HCT116 (cell line): ENCODE data around the gene CACNG3. TPM values are rescaled to one million over a fixed set of nuclear protein-coding genes. Genes with fewer than 3 reads are reported as not detected.

Experiments
- ATAC-seq: fragments of 200-7000 bp; cut with Tn5 transposase; 2 replicates; pipeline ENCODE4 v1.9.1; 2020; ENCODE audit warnings: mild to moderate bottlenecking, moderate library complexity
- BruUV-seq: library from RNA; stranded (reverse); fragments of 400-500 nt; replicated peaks from 2 replicates; lab custom pipeline; 2021; lab: Mats Ljungman, UMichigan
- CTCF ChIA-PET: fragments of 300-600 bp; sonication (Branson Sonifier 250); formaldehyde crosslinking; loops from one replicate; lab custom pipeline; 2021; ENCODE audit warnings: antibody characterized with exemption; lab: Charles Lee
- POLR2A ChIA-PET: fragments of 300-600, 350-600 bp; sonication (Branson Sonifier 250); formaldehyde crosslinking; loops from one replicate; lab custom pipeline; 2021; ENCODE audit warnings: antibody characterized with exemption; lab: Charles Lee
- RAD21 ChIA-PET, 2 experiments: fragments of 300-600 bp; sonication (Branson Sonifier 250); formaldehyde crosslinking; loops; one replicate each; lab custom pipeline; 2023; ENCODE audit warnings: low total read pairs in 2 of 2; ENCODE audit not compliant: uncharacterized antibody in 2 of 2, unreplicated experiment in 2 of 2, low non-redundant PET in 1 of 2; lab: Charles Lee
- DNase-seq: peaks from one replicate; pipeline ENCODE4 v3.0.0-alpha.2; 2010; ENCODE audit warnings: low read depth, low spot score
- H2AFZ ChIP-seq: fragments of 200-600 bp; shearing (Covaris generic), sonication (generic); 2 replicates; pipeline ENCODE4 v1.6.1; 2017; ENCODE audit warnings: low read depth, mixed run types, mixed read lengths, antibody characterized with exemption, low read length; ENCODE audit not compliant: poor library complexity, severe bottlenecking
- H3K27ac ChIP-seq: 2 replicates; pipeline ENCODE4 v1.5.1; 2012; ENCODE audit warnings: low read depth, low read length
- H3K27me3 ChIP-seq: fragments of 200-600 bp; sonication (generic); 2 replicates; pipeline ENCODE4 v1.6.1; 2016; ENCODE audit warnings: mixed run types, low read length, mixed read lengths; ENCODE audit not compliant: insufficient read depth
- H3K36me3 ChIP-seq, 2 experiments: fragments of 200-500 bp in 1 of 2; fragments of 200-600 bp in 1 of 2; sonication (Bioruptor generic) in 1 of 2; sonication (generic) in 1 of 2; 2 replicates each; pipeline versions ENCODE4 v1.5.1 to v1.6.1; 2014 to 2016; ENCODE audit warnings: low read length in 2 of 2, inconsistent platforms in 1 of 2, mixed read lengths in 1 of 2, mixed run types in 1 of 2; ENCODE audit not compliant: insufficient read depth in 2 of 2, control insufficient read depth in 1 of 2
- H3K4me1 ChIP-seq, 2 experiments: fragments of 200-600 bp in 1 of 2; sonication (generic) in 1 of 2; 2 replicates each; pipeline versions ENCODE4 v1.5.1 to v1.6.1; 2012 to 2017; ENCODE audit warnings: low read length in 2 of 2, inconsistent platforms in 1 of 2, mild to moderate bottlenecking in 1 of 2, mixed read lengths in 1 of 2, mixed run types in 1 of 2, moderate library complexity in 1 of 2; ENCODE audit not compliant: insufficient read depth in 2 of 2, control insufficient read depth in 1 of 2
- H3K4me2 ChIP-seq: fragments of 200-600 bp; sonication (generic); 2 replicates; pipeline ENCODE4 v1.6.1; 2017; ENCODE audit warnings: mixed run types, low read length, mixed read lengths
- H3K4me3 ChIP-seq, 2 experiments: fragments of 200-600 bp in 1 of 2; sonication (generic) in 1 of 2; replicated peaks in 1 of 2; 2 replicates each; pipeline ENCODE4 v1.5.1; 2011 to 2016; ENCODE audit warnings: low read length in 2 of 2, control low read depth in 1 of 2, low read depth in 1 of 2, mild to moderate bottlenecking in 1 of 2, mixed read lengths in 1 of 2, mixed run types in 1 of 2
- H3K79me2 ChIP-seq: fragments of 200-600 bp; sonication (generic); 2 replicates; pipeline ENCODE4 v1.6.1; 2017; ENCODE audit warnings: mild to moderate bottlenecking, mixed run types, low read length, moderate library complexity, mixed read lengths; ENCODE audit not compliant: insufficient read depth
- H3K9ac ChIP-seq: fragments of 200-600 bp; sonication (generic); 2 replicates; pipeline ENCODE4 v1.6.1; 2016; ENCODE audit warnings: low read length, mixed read lengths
- H3K9me2 ChIP-seq: fragments of 200-600 bp; sonication (generic), shearing (Covaris generic); 2 replicates; pipeline ENCODE4 v1.6.1; 2017; ENCODE audit warnings: mixed run types, mild to moderate bottlenecking, moderate library complexity; ENCODE audit not compliant: insufficient read depth
- H3K9me3 ChIP-seq, 2 experiments: fragments of 200-500 bp in 1 of 2; fragments of 200-600 bp in 1 of 2; sonication (Bioruptor generic) in 1 of 2; sonication (generic) in 1 of 2; 2 replicates each; pipeline ENCODE4 v1.6.1; 2014 to 2017; ENCODE audit warnings: low read length in 2 of 2, mixed read lengths in 2 of 2, inconsistent platforms in 1 of 2, low read depth in 1 of 2, mild to moderate bottlenecking in 1 of 2, mixed run types in 1 of 2, moderate library complexity in 1 of 2; ENCODE audit not compliant: control insufficient read depth in 1 of 2, insufficient read depth in 1 of 2
- H4K20me1 ChIP-seq: fragments of 200-600 bp; sonication (generic), shearing (Covaris generic); 2 replicates; pipeline ENCODE4 v1.6.1; 2017; ENCODE audit warnings: mixed run types, mild to moderate bottlenecking, moderate library complexity; ENCODE audit not compliant: insufficient read depth
- CTCF ChIP-seq, 3 experiments: fragments of 200-600 bp in 1 of 3; sonication (generic) in 1 of 3; IDR thresholded peaks in 2 of 3; conservative IDR thresholded peaks in 1 of 3; 2 replicates each; pipeline ENCODE4 v1.5.1; 2012 to 2017; ENCODE audit warnings: low read depth in 2 of 3, low read length in 2 of 3, antibody characterized with exemption in 1 of 3, borderline replicate concordance in 1 of 3, control low read depth in 1 of 3, mild to moderate bottlenecking in 1 of 3, mixed read lengths in 1 of 3, mixed run types in 1 of 3, moderate library complexity in 1 of 3; ENCODE audit not compliant: insufficient read depth in 1 of 3
- EGR1 ChIP-seq: IDR thresholded peaks from 2 replicates; pipeline ENCODE4 v1.6.1; 2012; ENCODE audit warnings: low read depth
- ELF1 ChIP-seq: IDR thresholded peaks from 2 replicates; pipeline ENCODE4 v1.6.1; 2012; ENCODE audit warnings: low read depth, borderline replicate concordance
- EZH2phosphoT487 ChIP-seq: fragments of 200-600 bp; IDR thresholded peaks from 2 replicates; pipeline ENCODE4 v1.6.1; 2018; ENCODE audit warnings: antibody characterized with exemption, borderline replicate concordance
- FOSL1 ChIP-seq: IDR thresholded peaks from 2 replicates; pipeline ENCODE4 v1.6.1; 2012; ENCODE audit warnings: low read depth
- JUND ChIP-seq: IDR thresholded peaks from 2 replicates; pipeline ENCODE4 v1.6.1; 2012
- MAX ChIP-seq: IDR thresholded peaks from 2 replicates; pipeline ENCODE4 v1.6.1; 2012
- POLR2AphosphoS5 ChIP-seq: IDR thresholded peaks from 2 replicates; pipeline ENCODE4 v1.6.1; 2011; ENCODE audit warnings: mild to moderate bottlenecking, low read depth, low read length, moderate library complexity
- RAD21 ChIP-seq: IDR thresholded peaks from 2 replicates; pipeline ENCODE4 v1.6.1; 2012; ENCODE audit warnings: low read depth, mild to moderate bottlenecking
- REST ChIP-seq: IDR thresholded peaks from 2 replicates; pipeline ENCODE4 v1.6.1; 2012; ENCODE audit warnings: low read depth
- SIN3A ChIP-seq: IDR thresholded peaks from 2 replicates; pipeline ENCODE4 v1.6.1; 2012; ENCODE audit warnings: low read depth
- SP1 ChIP-seq: IDR thresholded peaks from 2 replicates; pipeline ENCODE4 v1.6.1; 2012; ENCODE audit warnings: low read depth
- SRF ChIP-seq: IDR thresholded peaks from 2 replicates; pipeline ENCODE4 v1.6.1; 2012; ENCODE audit warnings: low read depth
- YY1 ChIP-seq: IDR thresholded peaks from 2 replicates; pipeline ENCODE4 v1.6.1; 2011; ENCODE audit warnings: low read length, low read depth, moderate library complexity, mild to moderate bottlenecking; ENCODE audit not compliant: insufficient replicate concordance; ENCODE audit errors: extremely low read depth
- ZBTB33 ChIP-seq: IDR thresholded peaks from 2 replicates; pipeline ENCODE4 v1.6.1; 2011; ENCODE audit warnings: mild to moderate bottlenecking, low read length, moderate library complexity; ENCODE audit not compliant: insufficient replicate concordance; ENCODE audit errors: extremely low read depth
- ZFX ChIP-seq: fragments of 450-650 bp; IDR thresholded peaks from 2 replicates; pipeline ENCODE4 v1.6.1; 2017
- ZNF274 ChIP-seq: fragments of 200-500 bp; sonication (Bioruptor generic); IDR thresholded peaks from 2 replicates; pipeline ENCODE4 v1.6.1; 2014; ENCODE audit warnings: mild to moderate bottlenecking, low read depth, low read length, inconsistent platforms
- intact Hi-C: fragments of 100-400 bp; cut with micrococcal nuclease; formaldehyde crosslinking; loops from 2 replicates; pipeline ENCODE4 v1.10.0; 2022
- total RNA-seq: library from RNA; stranded (reverse); gene quantifications from one replicate; pipeline ENCODE4 v1.2.1, GENCODE V29; 2021; ENCODE audit not compliant: unreplicated experiment

CACNG3 gene
- total RNA-seq, 1 experiment from 2014 or later = not detected

- no peaks in the 10 kb centered on the region for H3K9me2 ChIP-seq
- CTCF ChIA-PET = no interaction called here
- H3K9ac ChIP-seq = no peak overlapping the region
- no peak overlapping the region for H2AFZ ChIP-seq
- H3K4me1 ChIP-seq = no peaks in the 10 kb centered on the region
- H3K79me2 ChIP-seq = no peaks in the 10 kb centered on the region
- no peak overlapping the region for H3K4me3 ChIP-seq
- RAD21 ChIA-PET = no interaction called here
- ATAC-seq (no peak), DNase-seq (no peak)
- no peak for TF ChIP-seq SP1
- TF ChIP-seq EZH2phosphoT487 = no peak
- no peak for TF ChIP-seq ZFX
- no peak for TF ChIP-seq YY1
- TF ChIP-seq ELF1 = no peak
- no peak for TF ChIP-seq FOSL1
- TF ChIP-seq MAX = no peak
- TF ChIP-seq POLR2AphosphoS5 = no peak
- TF ChIP-seq SRF = no peak
- TF ChIP-seq ZBTB33 = no peak
- no peak for TF ChIP-seq RAD21
- no peak for TF ChIP-seq SIN3A
- TF ChIP-seq EGR1 = no peak
- TF ChIP-seq REST = no peak
- TF ChIP-seq JUND = no peak
- no peak for TF ChIP-seq CTCF (IDR thresholded peaks at IDR 0.05 in 2 of 3, conservative IDR thresholded peaks at IDR 0.05 in 1 of 3; ENCODE audit: borderline replicate concordance in 1 of 3, insufficient read depth in 1 of 3, low read depth in 2 of 3, low read length in 2 of 3)
- no peak for TF ChIP-seq ZNF274
- no peaks in the 10 kb centered on the region for H4K20me1 ChIP-seq
- no TSS peak for BruUV-seq
- POLR2A ChIA-PET = no interaction called here
- peaks cover 3% of the 10 kb centered on the region for H3K27me3 ChIP-seq
- intact Hi-C loops = no loop called here
- no peaks in the 10 kb centered on the region for H3K9me3 ChIP-seq
- H3K27ac ChIP-seq = no peak overlapping the region
- no peaks in the 10 kb centered on the region for H3K36me3 ChIP-seq
- H3K4me2 ChIP-seq = no peak overlapping the region
Observed at GRCh38 chr16:24246911-24247607, 9.1 kb upstream of the CACNG3 start.
